Kidney capillary endothelial cell (primary cell): ENCODE measurements around the gene HES6.
A peak's percentile ranks its signal among the peaks of the same experiment; 100 is the strongest.

ENCODE experiments used
- DNase-seq: peaks from one replicate; pipeline ENCODE4 v3.0.0-alpha.2; 2018; ENCODE audit warnings: low spot score

Gene HES6

GRCh38 chr2:238254095-238254723, 14.4 kb upstream of the HES6 start:
- no peak for DNase-seq

GRCh38 chr2:238252766-238253630, 13.2 kb upstream of the HES6 start:
- DNase-seq: no peak

- DNase-seq: no peak
These were observed 12.1 kb upstream of the HES6 start for GRCh38 chr2:238251986-238252385.

- DNase-seq: no peak
These were observed 11.5 kb upstream of the HES6 start for GRCh38 chr2:238251331-238251730.

- no peak for DNase-seq
These were observed 11.1 kb upstream of the HES6 start for GRCh38 chr2:238250896-238251295.

GRCh38 chr2:238247841-238248453, 8.1 kb upstream of the HES6 start:
- no peak for DNase-seq

GRCh38 chr2:238247002-238247822, 7.4 kb upstream of the HES6 start:
- no peak for DNase-seq

- no peak for DNase-seq
These were observed 4.3 kb upstream of the HES6 start for GRCh38 chr2:238244151-238244550.

- DNase-seq: no peak
These were observed 3.7 kb upstream of the HES6 start for GRCh38 chr2:238243496-238244076.

GRCh38 chr2:238242731-238243495, 3.1 kb upstream of the HES6 start:
- DNase-seq: no peak

- no peak for DNase-seq
These were observed 2.1 kb upstream of the HES6 start for GRCh38 chr2:238241970-238242369.

- DNase-seq: no peak
These were observed 1.2 kb upstream of the HES6 start for GRCh38 chr2:238240757-238241711.

- DNase-seq: no peak
These were observed 335 bp downstream of the HES6 start for GRCh38 chr2:238239543-238239862.

- peak; percentile 12 for DNase-seq
These were observed 884 bp downstream of the HES6 start for GRCh38 chr2:238238766-238239542.

GRCh38 chr2:238238311-238238765, 1.5 kb downstream of the HES6 start:
- DNase-seq: no peak

GRCh38 chr2:238237431-238238135, 2.3 kb downstream of the HES6 start:
- no peak for DNase-seq

GRCh38 chr2:238236571-238236970, 3.3 kb downstream of the HES6 start:
- DNase-seq: no peak

GRCh38 chr2:238235856-238236255, 4.0 kb downstream of the HES6 start:
- DNase-seq: no peak

GRCh38 chr2:238235331-238235732, 4.5 kb downstream of the HES6 start:
- DNase-seq: no peak
